Measurements from ENCODE around the gene CNKSR2. TPM values are rescaled to one million over a fixed set of nuclear protein-coding genes. Genes with fewer than 3 reads are reported as not detected.

The CNKSR2 gene
- total and polyA plus RNA-seq, 11 donors = 0.07 to 3.0 (median 0.47) TPM; not detected in 1

GRCh38 chrX:21645431-21645830 is 271.2 kb downstream of the CNKSR2 start:
- intact Hi-C loops (cut with DNase I) = no loop called here
- Histone ChIP-seq H3K4me1 (no peaks in the 10 kb centered on the region), H3K27ac (no peak overlapping the region), H3K27me3 (peaks cover 0 to 5% (median 0%) of the 10 kb centered on the region in 9 donors), H3K9me3 (no peaks in the 10 kb centered on the region), H3K36me3 (no peaks in the 10 kb centered on the region), H3K4me3 (no peak overlapping the region)
- no peak for ATAC-seq
- TF ChIP-seq CTCF (IDR thresholded peaks at IDR 0.05) (no peak), POLR2A (IDR thresholded peaks at IDR 0.05) (no peak)
- DNase-seq = no peak

GRCh38 chrX:21645886-21646285 is 271.7 kb downstream of the CNKSR2 start:
- Histone ChIP-seq H3K36me3 (no peaks in the 10 kb centered on the region), H3K4me3 (no peak overlapping the region), H3K4me1 (no peaks in the 10 kb centered on the region), H3K9me3 (no peaks in the 10 kb centered on the region), H3K27ac (no peak overlapping the region), H3K27me3 (peaks cover 0 to 5% (median 0%) of the 10 kb centered on the region in 9 donors)
- DNase-seq (no peak), ATAC-seq (no peak)
- WGBS, 4 donors = 43 to 82% (median 51%) methylated on average over 3 of the region's 3 CpGs
- intact Hi-C loops (cut with DNase I) = no loop called here
- TF ChIP-seq POLR2A (IDR thresholded peaks at IDR 0.05) (no peak), CTCF (IDR thresholded peaks at IDR 0.05) (no peak)

GRCh38 chrX:21655901-21656586 is 281.8 kb downstream of the CNKSR2 start:
- intact Hi-C loops (cut with DNase I) = no loop called here
- peak overlapping the region in 5 of 12 donors; percentile 3 to 31 (median 9) for H3K4me3 ChIP-seq
- peaks cover 0 to 4% (median 0%) of the 10 kb centered on the region in 12 donors for H3K9me3 ChIP-seq
- H3K27ac ChIP-seq = no peak overlapping the region
- H3K4me1 ChIP-seq = no peaks in the 10 kb centered on the region
- 37 to 57% (median 45%) methylated on average over 51 to 76 of the region's 76 CpGs for WGBS, 4 donors
- H3K36me3 ChIP-seq = no peaks in the 10 kb centered on the region
- no peak for ATAC-seq
- DNase-seq = peak in 2 of 5 donors; percentile 24 to 25
- H3K27me3 ChIP-seq = peaks cover 0 to 28% (median 0%) of the 10 kb centered on the region in 9 donors
- no peak for TF ChIP-seq CTCF (IDR thresholded peaks at IDR 0.05)
- no peak for TF ChIP-seq POLR2A (IDR thresholded peaks at IDR 0.05)

- 60 to 77% (median 69%) methylated on average over 43 to 61 of the region's 61 CpGs for WGBS, 4 donors
- no peak for ATAC-seq
- H3K9me3 ChIP-seq = peaks cover 0 to 4% (median 0%) of the 10 kb centered on the region in 12 donors
- H3K27ac ChIP-seq = no peak overlapping the region
- H3K27me3 ChIP-seq = peaks cover 0 to 28% (median 0%) of the 10 kb centered on the region in 9 donors
- intact Hi-C loops (cut with DNase I) = no loop called here
- H3K36me3 ChIP-seq = no peaks in the 10 kb centered on the region
- H3K4me1 ChIP-seq = no peaks in the 10 kb centered on the region
- H3K4me3 ChIP-seq = peak overlapping the region in 2 of 12 donors; percentile 17 to 31
- DNase-seq = peak in 2 of 5 donors; percentile 23 to 47
- TF ChIP-seq CTCF (IDR thresholded peaks at IDR 0.05) (no peak), POLR2A (IDR thresholded peaks at IDR 0.05) (no peak)
Observed at GRCh38 chrX:21656587-21657317, 282.5 kb downstream of the CNKSR2 start.
